ENCODE results near the gene ITGAE.
"Not testable (repeated sequence)": the region's sequence is repeated elsewhere in the genome, so short reads cannot be mapped to it uniquely, and the experiment has no call there.

Gene ITGAE

GRCh38 chr17:3800362-3801271, at the start of gene ITGAE:
Gene ITGAE (minus strand): TSS chr17:3801188. CDS start chr17:3801144, 44 bp downstream.
- no peak for TF ChIP-seq ZNF274 (IDR thresholded peaks at IDR 0.05; ENCODE audit: low read depth, low read length)
- no peak within 1 kb of the TSS for H3K4me3 ChIP-seq (ENCODE audit: low read length)

GRCh38 chr17:3848229-3848835, 47.3 kb upstream of the ITGAE start:
- no peak for TF ChIP-seq ZNF274 (IDR thresholded peaks at IDR 0.05; ENCODE audit: low read depth, low read length)
- H3K4me3 ChIP-seq (ENCODE audit: low read length), result no peak overlapping the region

GRCh38 chr17:3847165-3847670, 46.2 kb upstream of the ITGAE start:
- TF ChIP-seq ZNF274 (IDR thresholded peaks at IDR 0.05; ENCODE audit: low read depth, low read length), result no peak
- H3K4me3 ChIP-seq (ENCODE audit: low read length), result no peak overlapping the region

GRCh38 chr17:3846437-3847164, 45.6 kb upstream of the ITGAE start:
- H3K4me3 ChIP-seq (ENCODE audit: low read length), result no peak overlapping the region
- TF ChIP-seq ZNF274 (IDR thresholded peaks at IDR 0.05; ENCODE audit: low read depth, low read length), result no peak

GRCh38 chr17:3845621-3846436, 44.8 kb upstream of the ITGAE start, which contains the start of gene NCBP3:
Gene NCBP3 (minus strand): TSS chr17:3846246. CDS start chr17:3846223, 23 bp downstream.
- TF ChIP-seq ZNF274 (IDR thresholded peaks at IDR 0.05; ENCODE audit: low read depth, low read length), result no peak
- peak within 1 kb of the TSS; percentile 96 for H3K4me3 ChIP-seq (ENCODE audit: low read length)

GRCh38 chr17:3845291-3845620, 44.3 kb upstream of the ITGAE start:
- TF ChIP-seq ZNF274 (IDR thresholded peaks at IDR 0.05; ENCODE audit: low read depth, low read length), result no peak
- peak overlapping the region; percentile 96 for H3K4me3 ChIP-seq (ENCODE audit: low read length)

- not testable (repeated sequence) for H3K4me3 ChIP-seq (ENCODE audit: low read length)
Measured at GRCh38 chr17:3844556-3844955, 43.6 kb upstream of the ITGAE start.

GRCh38 chr17:3843935-3844516, 43.0 kb upstream of the ITGAE start:
- TF ChIP-seq ZNF274 (IDR thresholded peaks at IDR 0.05; ENCODE audit: low read depth, low read length), result no peak
- no peak overlapping the region for H3K4me3 ChIP-seq (ENCODE audit: low read length)

GRCh38 chr17:3838206-3838605, 37.2 kb upstream of the ITGAE start:
- TF ChIP-seq ZNF274 (IDR thresholded peaks at IDR 0.05; ENCODE audit: low read depth, low read length), result no peak
- no peak overlapping the region for H3K4me3 ChIP-seq (ENCODE audit: low read length)

GRCh38 chr17:3836551-3836950, 35.6 kb upstream of the ITGAE start:
- TF ChIP-seq ZNF274 (IDR thresholded peaks at IDR 0.05; ENCODE audit: low read depth, low read length), result no peak
- no peak overlapping the region for H3K4me3 ChIP-seq (ENCODE audit: low read length)

- no peak overlapping the region for H3K4me3 ChIP-seq (ENCODE audit: low read length)
- TF ChIP-seq ZNF274 (IDR thresholded peaks at IDR 0.05; ENCODE audit: low read depth, low read length), result no peak
Measured at GRCh38 chr17:3835410-3836229, 34.6 kb upstream of the ITGAE start.

GRCh38 chr17:3834811-3835210, 33.8 kb upstream of the ITGAE start:
- TF ChIP-seq ZNF274 (IDR thresholded peaks at IDR 0.05; ENCODE audit: low read depth, low read length), result no peak

GRCh38 chr17:3828852-3829232, 27.9 kb upstream of the ITGAE start:
- TF ChIP-seq ZNF274 (IDR thresholded peaks at IDR 0.05; ENCODE audit: low read depth, low read length), result no peak
- no peak overlapping the region for H3K4me3 ChIP-seq (ENCODE audit: low read length)

More at GRCh38 chr17:3834811-3835210, 33.8 kb upstream of the ITGAE start:
- H3K4me3 ChIP-seq (ENCODE audit: low read length), result no peak overlapping the region

Measured in GM08714 (cell line).